ENCODE data around the gene MIXL1. TPM values are rescaled to one million over a fixed set of nuclear protein-coding genes. Genes with fewer than 3 reads are reported as not detected.
"Not testable (repeated sequence)": the region's sequence is repeated elsewhere in the genome, so short reads cannot be mapped to it uniquely, and the experiment has no call there.

Gene MIXL1
- polyA plus RNA-seq (ENCODE audit: insufficient read length in 12 of 12) = under 1 TPM in 10 of 12 donors, not detected in 2; 0.23 to 0.94 (median 0.54) TPM
- long read RNA-seq, donor 1 = 0 reads
- long read RNA-seq, donor 2, partial matches to known transcripts = 0 of 1 reads
- long read RNA-seq, donor 2, other reads (novel, unspliced or antisense) = 0 of 1 reads
- long read RNA-seq, donor 3 = 0 reads
- long read RNA-seq, donor 4 = 0 reads
- long read RNA-seq, donor 5, partial matches to known transcripts = 0 of 1 reads
- long read RNA-seq, donor 5, other reads (novel, unspliced or antisense) = 0 of 1 reads
- long read RNA-seq, donor 6 = 0 reads
- long read RNA-seq, donor 7 = 0 reads
- long read RNA-seq, donor 8, partial matches to known transcripts = 0 of 2 reads
- long read RNA-seq, donor 8, other reads (novel, unspliced or antisense) = 0 of 2 reads
- long read RNA-seq, donor 9 = 0 reads
- long read RNA-seq, donor 10 = 0 reads
- long read RNA-seq, donor 11 = 0 reads

- DNase-seq = no peak
Observed at GRCh38 chr1:226223157-226223785, at the start of gene MIXL1. MIXL1 (plus strand) TSS chr1:226223664; CDS start chr1:226223682, 18 bp downstream.

- DNase-seq = no peak
Observed at GRCh38 chr1:226176870-226177269, 46.6 kb upstream of the MIXL1 start.

- DNase-seq = peak; percentile 15
Observed at GRCh38 chr1:226181996-226182714, 41.3 kb upstream of the MIXL1 start.

GRCh38 chr1:226185141-226186036 is 38.1 kb upstream of the MIXL1 start:
- peak; percentile 21 for DNase-seq

GRCh38 chr1:226186124-226187018 is 37.1 kb upstream of the MIXL1 start, which contains the start of gene ACBD3:
ACBD3 (minus strand) TSS chr1:226186741; CDS start chr1:226186675, 66 bp downstream.
- DNase-seq = peak; percentile 95

- DNase-seq = no peak
Observed at GRCh38 chr1:226187019-226187322, 36.5 kb upstream of the MIXL1 start.

GRCh38 chr1:226187380-226187779 is 36.1 kb upstream of the MIXL1 start:
- no peak for DNase-seq

GRCh38 chr1:226195144-226195543 is 28.3 kb upstream of the MIXL1 start:
- DNase-seq = no peak

- DNase-seq = no peak
Observed at GRCh38 chr1:226199971-226200370, 23.5 kb upstream of the MIXL1 start.

GRCh38 chr1:226201029-226201593 is 22.4 kb upstream of the MIXL1 start:
- no peak for DNase-seq

GRCh38 chr1:226202246-226202645 is 21.2 kb upstream of the MIXL1 start:
- no peak for DNase-seq

- DNase-seq = not testable (repeated sequence)
Observed at GRCh38 chr1:226202666-226203065, 20.8 kb upstream of the MIXL1 start.

GRCh38 chr1:226203240-226203639 is 20.2 kb upstream of the MIXL1 start:
- no peak for DNase-seq

- no peak for DNase-seq
Observed at GRCh38 chr1:226203655-226204054, 19.8 kb upstream of the MIXL1 start.

- no peak for DNase-seq
Observed at GRCh38 chr1:226204198-226204597, 19.3 kb upstream of the MIXL1 start.

- no peak for DNase-seq
Observed at GRCh38 chr1:226207048-226207447, 16.4 kb upstream of the MIXL1 start.

GRCh38 chr1:226209307-226210059 is 14.0 kb upstream of the MIXL1 start:
- no peak for DNase-seq

GRCh38 chr1:226210571-226211176 is 12.8 kb upstream of the MIXL1 start:
- DNase-seq = no peak

Measured in muscle of arm (tissue), 14 donors.